SK-N-DZ (cell line): ENCODE data around the gene BRI3BP.
"Not testable (repeated sequence)": the region's sequence is repeated elsewhere in the genome, so short reads cannot be mapped to it uniquely, and the experiment has no call there.

Source experiments
- DNase-seq: peaks from one replicate; pipeline ENCODE4 v3.0.0-alpha.2; 2015; ENCODE audit warnings: low spot score
- small RNA-seq, 2 experiments: library from RNA; depleted of rRNA; stranded (forward); fragments of <200 nt; gene quantifications; one replicate each; pipeline ENCODE3, GENCODE V24; 2014

Gene BRI3BP

DNA sequence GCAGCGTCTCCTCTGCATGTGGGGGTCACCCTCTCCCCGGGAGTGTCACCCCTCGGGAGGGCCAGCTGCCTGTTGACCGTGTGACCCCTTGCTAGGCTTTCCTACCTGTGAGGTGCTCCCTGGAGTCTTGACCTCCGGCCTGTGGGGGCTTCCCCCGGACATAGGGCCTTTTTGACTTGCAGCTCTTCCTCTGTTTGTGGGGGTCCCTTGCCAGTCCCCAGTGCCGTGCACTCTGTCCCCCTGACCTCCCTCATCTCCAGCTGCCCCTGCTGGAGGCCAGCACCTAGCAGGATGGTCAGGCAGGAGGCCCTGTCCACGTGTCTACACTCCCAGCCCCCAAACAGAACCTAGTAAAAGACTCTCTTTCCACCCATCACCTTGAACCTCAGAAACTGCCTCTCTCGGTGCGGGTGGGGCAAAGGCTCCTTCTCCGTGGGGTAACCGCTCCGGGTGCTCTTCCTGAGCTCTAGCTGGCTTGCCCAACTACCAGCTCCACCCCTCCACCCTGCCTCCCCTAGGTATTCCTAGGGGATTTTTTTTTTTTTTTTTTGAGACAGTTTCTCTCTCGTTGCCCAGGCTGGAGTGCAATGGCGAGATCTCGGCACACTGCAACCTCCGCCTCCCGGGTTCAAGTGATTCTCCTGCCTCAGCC lies 72.6 kb downstream of the BRI3BP start:
- peak; percentile 35 for DNase-seq

DNA sequence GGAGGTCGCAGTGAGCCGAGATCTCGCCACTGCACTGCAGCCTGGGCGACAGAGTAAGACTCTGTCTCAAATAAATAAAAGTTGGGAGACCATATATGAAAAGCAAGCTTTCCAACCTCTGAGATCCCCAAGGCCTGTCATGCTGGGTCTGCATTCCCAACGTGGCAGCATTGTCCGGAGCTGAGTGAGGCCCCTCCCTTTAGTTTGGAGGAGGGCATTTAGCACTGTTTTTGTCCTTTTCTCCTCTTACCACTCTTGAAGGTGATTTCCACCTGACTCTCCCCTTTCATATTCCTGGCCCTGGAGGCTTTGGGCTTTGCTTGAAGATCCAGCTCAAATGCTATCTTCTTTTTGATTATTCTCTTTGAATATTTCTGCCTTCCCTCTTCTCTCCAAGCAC lies 74.9 kb downstream of the BRI3BP start:
- DNase-seq, result no peak

DNA sequence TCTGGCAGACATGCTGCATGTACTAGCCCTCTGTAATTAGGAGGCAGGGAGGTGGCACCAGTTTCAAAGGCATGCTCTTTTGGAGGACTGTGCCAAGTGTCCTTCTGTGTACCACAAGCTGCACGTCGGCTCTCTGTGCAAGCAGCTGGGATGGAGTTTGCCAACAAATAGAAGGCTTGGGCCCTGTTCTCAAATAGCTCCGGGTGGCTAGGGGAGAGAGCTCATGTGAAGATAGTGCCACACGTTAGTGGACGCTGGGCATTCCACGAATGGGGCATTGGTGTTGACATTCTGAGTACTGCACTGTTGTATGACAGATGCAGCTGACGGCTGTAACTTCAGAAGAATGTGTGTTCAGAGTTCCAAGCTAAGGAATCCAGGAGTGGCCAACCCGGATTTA lies 76.2 kb downstream of the BRI3BP start:
- DNase-seq, result no peak

- no peak for DNase-seq
Observed at GRCh38 chr12:125070112-125070511, 76.7 kb downstream of the BRI3BP start.

GRCh38 chr12:125070661-125071390 lies 77.4 kb downstream of the BRI3BP start:
- no peak for DNase-seq

DNA sequence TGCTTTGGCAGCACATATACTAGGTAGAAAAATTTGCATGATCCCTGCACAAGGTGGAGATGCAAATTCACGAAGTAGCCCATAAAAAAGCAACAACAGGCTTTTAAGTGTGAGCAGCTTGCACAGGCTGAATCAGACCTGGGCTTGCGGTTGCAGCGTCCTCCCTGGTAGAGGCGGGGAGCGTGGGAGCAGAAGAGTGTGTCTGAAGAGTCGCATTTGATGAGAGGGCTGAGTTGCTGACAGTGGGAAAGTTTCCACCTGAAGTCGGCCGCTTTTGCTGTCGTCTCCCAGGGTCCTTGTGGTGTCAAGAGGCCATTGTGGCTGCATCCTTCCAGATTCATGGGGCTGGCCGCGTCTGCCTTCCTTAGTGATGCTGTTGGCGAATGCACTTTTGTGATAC lies 78.0 kb downstream of the BRI3BP start:
- DNase-seq, result no peak

DNA sequence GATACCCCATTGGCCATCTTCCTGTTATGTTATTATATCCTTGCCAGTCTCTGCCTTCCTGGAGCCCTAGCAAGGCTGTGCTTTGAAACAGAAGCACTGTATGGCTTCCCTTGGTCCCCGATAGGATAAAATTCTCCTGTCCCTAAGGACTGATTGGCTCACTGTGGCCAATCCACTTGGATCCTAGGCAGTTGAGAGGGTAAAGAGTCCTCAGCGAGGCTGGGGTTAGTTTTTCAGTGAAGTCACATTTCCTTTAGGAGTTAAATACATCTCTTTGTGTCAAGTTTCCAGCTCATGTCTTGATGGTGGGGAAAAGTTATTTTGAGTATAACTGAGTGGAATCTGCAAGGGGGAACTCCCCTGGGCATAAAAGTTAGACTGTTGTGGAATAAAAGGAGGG lies 79.1 kb downstream of the BRI3BP start:
- DNase-seq, result no peak

DNA sequence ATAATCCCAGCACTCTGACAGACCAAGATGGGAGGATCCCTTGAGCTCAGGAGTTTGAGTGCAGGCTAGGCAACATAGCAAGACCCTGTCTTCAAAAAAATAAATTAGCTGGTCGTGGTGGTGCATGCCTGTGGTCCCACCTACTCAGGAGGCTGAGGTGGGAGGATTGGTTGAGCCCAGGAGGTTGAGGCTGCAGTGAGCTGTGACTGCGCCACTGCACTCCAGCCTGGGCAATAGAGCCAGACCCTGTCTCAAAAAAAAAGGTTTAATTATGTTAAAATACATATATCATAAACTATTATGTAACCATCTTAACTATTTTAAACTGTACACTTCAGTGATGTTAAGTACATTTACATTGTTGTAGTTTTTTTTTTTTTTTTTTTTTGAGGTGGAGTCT lies 80.8 kb downstream of the BRI3BP start:
- DNase-seq, result not testable (repeated sequence)

DNA sequence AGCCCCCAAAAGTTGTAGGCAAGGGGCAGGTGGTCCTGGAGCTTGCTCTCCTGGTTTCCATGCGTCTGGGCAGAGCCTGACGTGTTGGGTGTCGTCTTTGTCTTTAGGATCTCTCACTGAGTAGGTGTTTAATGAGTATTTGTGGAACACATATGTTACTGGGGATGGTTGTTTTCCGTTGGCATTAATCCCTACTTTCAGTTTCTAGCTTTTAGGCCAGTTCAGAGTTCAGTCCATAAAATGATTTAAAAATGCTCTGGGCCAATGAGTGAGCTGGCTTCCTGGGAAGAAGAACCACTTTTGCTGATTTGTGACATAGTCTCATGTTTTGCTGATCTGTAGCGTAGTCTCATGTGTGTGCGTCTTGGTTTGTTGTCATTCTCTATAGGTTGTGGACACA lies 82.7 kb downstream of the BRI3BP start:
- no peak for DNase-seq

- DNase-seq, result no peak
Observed at GRCh38 chr12:125079084-125079483, 85.6 kb downstream of the BRI3BP start.

GRCh38 chr12:125079648-125080645 lies 86.5 kb downstream of the BRI3BP start:
- no peak for DNase-seq

Small RNA genes within 50 kb of the gene (small RNA-seq; reads per million reads assigned to genes)
- 0 reads per million in 2 experiments for gene AC122688.1
